Panc1 (cell line): Measurements from ENCODE around the gene GEMIN7.

Experiments used
- CTCF ChIP-seq: fragments of 450-650 bp; IDR thresholded peaks from 2 replicates; pipeline ENCODE4 v1.5.1; 2017; ENCODE audit warnings: mild to moderate bottlenecking
- POLR2AphosphoS5 ChIP-seq: IDR thresholded peaks from 2 replicates; pipeline ENCODE4 v1.6.1; 2012; ENCODE audit warnings: mild to moderate bottlenecking, low read depth, low read length, moderate library complexity
- REST ChIP-seq, 2 experiments: IDR thresholded peaks; 2 replicates each; pipeline ENCODE4 v1.6.1; 2011 to 2012; ENCODE audit warnings: low read depth in 2 of 2, control low read depth in 1 of 2, low read length in 1 of 2, mild to moderate bottlenecking in 1 of 2, moderate library complexity in 1 of 2; ENCODE audit not compliant: insufficient read depth in 1 of 2
- TCF7L2 ChIP-seq: IDR thresholded peaks from 2 replicates; pipeline ENCODE4 v1.6.1; 2011; ENCODE audit warnings: mild to moderate bottlenecking, low read depth, low read length, inconsistent platforms

GRCh38 chr19:45094137-45094536 is 15.1 kb downstream of the GEMIN7 start:
- TF ChIP-seq CTCF (no peak), TCF7L2 (no peak), POLR2AphosphoS5 (no peak), REST (IDR thresholded peaks at IDR 0.05; ENCODE audit: insufficient read depth in 1 of 2, low read depth in 2 of 2, low read length in 1 of 2) (no peak)
